Caco-2 (cell line): ENCODE data around the gene IL22RA1. TPM values are rescaled to one million over a fixed set of nuclear protein-coding genes. Genes with fewer than 3 reads are reported as not detected.

Source experiments
- BruUV-seq: library from RNA; stranded (reverse); fragments of 400-500 nt; replicated peaks from 2 replicates; lab custom pipeline; 2021; lab: Mats Ljungman, UMichigan
- CTCF ChIA-PET: fragments of 300-600 bp; sonication (Branson Sonifier 250); formaldehyde crosslinking; loops from one replicate; lab custom pipeline; 2022; ENCODE audit warnings: antibody characterized with exemption; lab: Charles Lee
- POLR2A ChIA-PET: fragments of 300-600 bp; sonication (Branson Sonifier 250); formaldehyde crosslinking; loops from one replicate; lab custom pipeline; 2022; ENCODE audit warnings: antibody characterized with exemption; lab: Charles Lee
- DNase-seq, 2 experiments: peaks; one replicate each; pipeline versions ENCODE4 v3.0.0 to v3.0.0-alpha.2; 2020 to 2022
- H3K27me3 ChIP-seq: replicated peaks from 2 replicates; pipeline ENCODE4 v1.6.0; 2011; ENCODE audit warnings: low read length; ENCODE audit not compliant: control insufficient read depth, insufficient read depth
- H3K36me3 ChIP-seq: 2 replicates; pipeline ENCODE4 v1.5.1; 2011; ENCODE audit warnings: low read length; ENCODE audit not compliant: control insufficient read depth, insufficient read depth
- H3K4me1 ChIP-seq: fragments of 250-450 bp; sonication (Bioruptor Pico); 2 replicates; pipeline ENCODE4 v1.5.1; 2020; ENCODE audit warnings: mild to moderate bottlenecking
- H3K4me3 ChIP-seq: 2 replicates; pipeline ENCODE4 v1.5.1; 2011; ENCODE audit warnings: low read depth, mild to moderate bottlenecking, control low read depth, low read length
- H3K9me3 ChIP-seq: fragments of 250-450 bp; sonication (Bioruptor Pico); 2 replicates; pipeline ENCODE4 v1.5.1; 2020; ENCODE audit warnings: mild to moderate bottlenecking, moderate library complexity
- H3K27ac Mint-ChIP-seq: one replicate; pipeline ENCODE4 v1.8.0; 2022; ENCODE audit warnings: mixed read lengths; ENCODE audit not compliant: unreplicated experiment
- H3K27me3 Mint-ChIP-seq: one replicate; pipeline ENCODE4 v1.8.0; 2022; ENCODE audit warnings: mixed read lengths; ENCODE audit not compliant: insufficient read depth, unreplicated experiment
- H3K36me3 Mint-ChIP-seq: one replicate; pipeline ENCODE4 v1.8.0; 2022; ENCODE audit warnings: mild to moderate bottlenecking, mixed read lengths; ENCODE audit not compliant: insufficient read depth, unreplicated experiment
- H3K4me1 Mint-ChIP-seq: one replicate; pipeline ENCODE4 v1.8.0; 2022; ENCODE audit warnings: low read depth, mixed read lengths; ENCODE audit not compliant: unreplicated experiment
- H3K4me3 Mint-ChIP-seq: one replicate; pipeline ENCODE4 v1.8.0; 2022; ENCODE audit warnings: mild to moderate bottlenecking, moderate library complexity, mixed read lengths; ENCODE audit not compliant: unreplicated experiment
- H3K9me3 Mint-ChIP-seq: one replicate; pipeline ENCODE4 v1.8.0; 2022; ENCODE audit warnings: mixed read lengths; ENCODE audit not compliant: unreplicated experiment
- intact Hi-C: fragments of 100-400 bp; cut with micrococcal nuclease; formaldehyde crosslinking; loops from one replicate; pipeline ENCODE4 v1.10.0; 2022; ENCODE audit not compliant: unreplicated experiment
- total RNA-seq: library from RNA; stranded (reverse); gene quantifications from 2 replicates; pipeline ENCODE4 v1.2.3, GENCODE V29; 2022
- TF ChIP-seq, protein P1 (sequence below), 2 experiments: fragments of 200-600 bp in 1 of 2; IDR thresholded peaks; 1 replicate in 1 of 2; 2 replicates in 1 of 2; pipeline versions ENCODE4 v1.5.1 to v1.8.0; 2011 to 2022; ENCODE audit warnings: antibody characterized with exemption in 1 of 2, control low read depth in 1 of 2, inconsistent platforms in 1 of 2, low read depth in 1 of 2, low read length in 1 of 2, mild to moderate bottlenecking in 1 of 2, moderate library complexity in 1 of 2; ENCODE audit not compliant: insufficient read depth in 1 of 2, severe bottlenecking in 1 of 2, unreplicated experiment in 1 of 2

The IL22RA1 gene
- total RNA-seq, 1 experiment from 2014 or later, result 2.5 TPM

DNA sequence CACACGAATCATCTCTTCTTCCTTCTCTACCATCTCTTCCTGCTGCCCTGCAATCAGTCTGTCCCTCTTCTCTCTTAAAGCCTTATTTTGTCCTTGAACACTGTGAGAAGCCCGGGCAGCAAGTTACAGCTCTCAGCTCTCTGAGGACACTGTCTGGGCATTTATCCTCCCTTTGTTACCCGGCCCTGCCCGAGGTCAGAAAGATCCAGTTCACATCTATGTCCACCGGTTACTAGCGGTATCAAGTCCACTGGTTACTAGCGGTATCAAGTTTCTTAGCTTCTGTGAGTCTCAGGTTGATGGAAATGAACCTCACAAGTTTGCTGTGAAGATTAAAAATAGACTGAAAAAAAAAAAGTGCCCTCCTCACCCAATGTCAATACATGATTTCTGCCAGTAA is 25.3 kb upstream of the IL22RA1 start:
- Histone ChIP-seq H3K4me3 (no peak overlapping the region), H3K36me3 (no peaks in the 10 kb centered on the region), H3K9me3 (no peaks in the 10 kb centered on the region), H3K27me3 (no peaks in the 10 kb centered on the region), H3K4me1 (no peaks in the 10 kb centered on the region; the same call in 1 of the 2 replicates)
- CTCF ChIA-PET, result no interaction called here
- POLR2A ChIA-PET, result no interaction called here
- TF ChIP-seq, protein P1, sequence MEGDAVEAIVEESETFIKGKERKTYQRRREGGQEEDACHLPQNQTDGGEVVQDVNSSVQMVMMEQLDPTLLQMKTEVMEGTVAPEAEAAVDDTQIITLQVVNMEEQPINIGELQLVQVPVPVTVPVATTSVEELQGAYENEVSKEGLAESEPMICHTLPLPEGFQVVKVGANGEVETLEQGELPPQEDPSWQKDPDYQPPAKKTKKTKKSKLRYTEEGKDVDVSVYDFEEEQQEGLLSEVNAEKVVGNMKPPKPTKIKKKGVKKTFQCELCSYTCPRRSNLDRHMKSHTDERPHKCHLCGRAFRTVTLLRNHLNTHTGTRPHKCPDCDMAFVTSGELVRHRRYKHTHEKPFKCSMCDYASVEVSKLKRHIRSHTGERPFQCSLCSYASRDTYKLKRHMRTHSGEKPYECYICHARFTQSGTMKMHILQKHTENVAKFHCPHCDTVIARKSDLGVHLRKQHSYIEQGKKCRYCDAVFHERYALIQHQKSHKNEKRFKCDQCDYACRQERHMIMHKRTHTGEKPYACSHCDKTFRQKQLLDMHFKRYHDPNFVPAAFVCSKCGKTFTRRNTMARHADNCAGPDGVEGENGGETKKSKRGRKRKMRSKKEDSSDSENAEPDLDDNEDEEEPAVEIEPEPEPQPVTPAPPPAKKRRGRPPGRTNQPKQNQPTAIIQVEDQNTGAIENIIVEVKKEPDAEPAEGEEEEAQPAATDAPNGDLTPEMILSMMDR (IDR thresholded peaks at IDR 0.05; ENCODE audit: insufficient read depth in 1 of 2, low read depth in 1 of 2, low read length in 1 of 2, severe bottlenecking in 1 of 2, unreplicated experiment in 1 of 2), result no peak
- DNase-seq, result no peak
- Mint-ChIP-seq H3K4me3 (no peak overlapping the region), H3K27ac (no peak overlapping the region), H3K4me1 (peaks cover 18% of the 10 kb centered on the region), H3K9me3 (peaks cover 11% of the 10 kb centered on the region), H3K27me3 (no peaks in the 10 kb centered on the region), H3K36me3 (peaks cover 23% of the 10 kb centered on the region)
- intact Hi-C loops, result no loop called here
- BruUV-seq, result no TSS peak

DNA sequence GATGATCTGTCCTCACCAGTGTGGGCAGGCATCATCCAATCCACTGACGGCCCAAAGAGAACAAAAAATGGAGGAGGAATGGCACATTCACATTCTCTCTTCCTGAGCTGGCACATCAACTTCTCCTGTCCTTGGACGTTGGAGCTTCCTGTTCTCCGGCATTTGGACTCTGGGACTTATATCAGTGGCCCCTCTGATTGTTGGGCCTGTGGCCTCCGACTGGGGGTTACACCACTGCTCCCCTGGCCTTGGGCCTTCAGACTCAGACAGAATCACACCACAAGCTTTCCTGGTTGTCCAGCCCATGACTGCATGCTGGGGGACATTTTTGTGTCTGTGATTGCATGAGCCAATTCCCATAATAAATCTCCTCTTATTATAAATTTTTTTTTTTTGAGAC is 24.1 kb upstream of the IL22RA1 start:
- no peak for DNase-seq
- Histone ChIP-seq H3K27me3 (no peaks in the 10 kb centered on the region), H3K4me3 (no peak overlapping the region), H3K36me3 (no peaks in the 10 kb centered on the region), H3K9me3 (no peaks in the 10 kb centered on the region), H3K4me1 (no peaks in the 10 kb centered on the region; the same call in 1 of the 2 replicates)
- Mint-ChIP-seq H3K9me3 (peaks cover 11% of the 10 kb centered on the region), H3K36me3 (peaks cover 23% of the 10 kb centered on the region), H3K27ac (no peak overlapping the region), H3K4me1 (peaks cover 18% of the 10 kb centered on the region), H3K4me3 (no peak overlapping the region), H3K27me3 (no peaks in the 10 kb centered on the region)
- TF ChIP-seq, protein P1 (IDR thresholded peaks at IDR 0.05; ENCODE audit: insufficient read depth in 1 of 2, low read depth in 1 of 2, low read length in 1 of 2, severe bottlenecking in 1 of 2, unreplicated experiment in 1 of 2), result no peak
- no TSS peak for BruUV-seq
- intact Hi-C loops, result no loop called here
- POLR2A ChIA-PET, result no interaction called here
- CTCF ChIA-PET, result no interaction called here

DNA sequence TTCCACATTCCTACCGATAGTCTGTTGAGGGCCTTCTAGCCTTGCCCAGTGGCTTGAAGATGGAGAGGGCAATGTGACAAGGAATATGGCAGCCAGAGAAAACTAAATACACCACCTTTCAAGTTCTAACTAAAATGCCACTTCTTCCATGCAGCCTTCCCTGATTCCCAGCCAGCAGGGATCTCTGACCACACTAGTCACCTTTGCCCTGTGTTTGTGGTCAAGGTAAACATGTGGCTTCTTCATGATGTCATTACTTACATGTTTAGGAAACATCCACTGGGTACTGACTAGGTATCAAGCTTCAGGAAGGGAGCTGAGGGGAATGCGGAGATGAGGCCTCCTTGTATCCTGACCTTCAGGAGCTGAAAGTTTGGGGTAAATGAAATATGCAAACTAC is 22.6 kb upstream of the IL22RA1 start:
- intact Hi-C loops, result no loop called here
- no peak for DNase-seq
- BruUV-seq, result no TSS peak
- Histone ChIP-seq H3K27me3 (no peaks in the 10 kb centered on the region), H3K4me1 (no peaks in the 10 kb centered on the region; the same call in 1 of the 2 replicates), H3K4me3 (no peak overlapping the region), H3K36me3 (no peaks in the 10 kb centered on the region), H3K9me3 (no peaks in the 10 kb centered on the region)
- Mint-ChIP-seq H3K4me1 (peaks cover 18% of the 10 kb centered on the region), H3K9me3 (peaks cover 11% of the 10 kb centered on the region), H3K4me3 (no peak overlapping the region), H3K27ac (no peak overlapping the region), H3K36me3 (peaks cover 23% of the 10 kb centered on the region), H3K27me3 (no peaks in the 10 kb centered on the region)
- POLR2A ChIA-PET, result interaction anchor here (0.5 kb wide), 1 partner anchor 206 kb away, joined by 6 read pairs; no protein-coding TSS in a partner anchor
- TF ChIP-seq, protein P1 (IDR thresholded peaks at IDR 0.05; ENCODE audit: insufficient read depth in 1 of 2, low read depth in 1 of 2, low read length in 1 of 2, severe bottlenecking in 1 of 2, unreplicated experiment in 1 of 2), result no peak
- CTCF ChIA-PET, result interaction anchor here (0.6 kb wide), 1 partner anchor 15 kb away, joined by 6 read pairs; no protein-coding TSS in a partner anchor
